Endothelial cell of umbilical vein (primary cell): Measurements from ENCODE around the gene LPIN1. TPM values are rescaled to one million over a fixed set of nuclear protein-coding genes. Genes with fewer than 3 reads are reported as not detected.

ENCODE experiments used
- BruUV-seq: library from RNA; stranded (reverse); fragments of 400-500 nt; replicated peaks from 2 replicates; lab custom pipeline; 2021; lab: Mats Ljungman, UMichigan
- CTCF ChIA-PET: fragments of 300-600, 350-600 bp; sonication (Branson Sonifier 250); formaldehyde crosslinking; loops from one replicate; lab custom pipeline; 2021; ENCODE audit warnings: antibody characterized with exemption, inconsistent platforms; lab: Charles Lee
- POLR2A ChIA-PET: fragments of 300-600, 350-600 bp; sonication (Branson Sonifier 250); formaldehyde crosslinking; loops from one replicate; lab custom pipeline; 2021; ENCODE audit warnings: antibody characterized with exemption, inconsistent platforms; lab: Charles Lee
- DNase-seq: peaks from one replicate; pipeline ENCODE4 v3.0.0-alpha.2; 2011; ENCODE audit warnings: low read depth, low spot score
- FAIRE-seq: peaks from 2 replicates; lab custom pipeline; 2011; peaks lifted over from hg19 to GRCh38; lab: Jason Lieb, UNC
- H2AFZ ChIP-seq: 2 replicates; pipeline ENCODE4 v1.6.0; 2012; ENCODE audit warnings: low read depth, low read length, control low read depth, inconsistent platforms
- H3K27ac ChIP-seq: 2 replicates; pipeline ENCODE4 v1.5.1; 2011; ENCODE audit warnings: low read depth, mild to moderate bottlenecking, control low read depth, low read length, moderate library complexity; ENCODE audit not compliant: insufficient read depth
- H3K27me3 ChIP-seq, 2 experiments: 2 replicates each; pipeline versions ENCODE4 v1.6.0 to v1.6.1; 2011; ENCODE audit warnings: low read length in 2 of 2, mixed read lengths in 1 of 2; ENCODE audit not compliant: control insufficient read depth in 2 of 2, insufficient read depth in 2 of 2
- H3K36me3 ChIP-seq, 2 experiments: 2 replicates in 1 of 2; 3 replicates in 1 of 2; pipeline ENCODE4 v1.5.1; 2011; ENCODE audit warnings: low read length in 2 of 2, mild to moderate bottlenecking in 1 of 2, moderate library complexity in 1 of 2; ENCODE audit not compliant: control insufficient read depth in 2 of 2, insufficient read depth in 2 of 2; ENCODE audit errors: extremely low read depth in 1 of 2
- H3K4me1 ChIP-seq: 3 replicates; pipeline ENCODE4 v1.5.1; 2011; ENCODE audit warnings: mild to moderate bottlenecking, low read length; ENCODE audit not compliant: control insufficient read depth, insufficient read depth; ENCODE audit errors: extremely low read depth
- H3K4me2 ChIP-seq: 2 replicates; pipeline ENCODE4 v1.6.1; 2011; ENCODE audit warnings: low read length, control low read depth, mixed read lengths; ENCODE audit not compliant: insufficient read depth
- H3K4me3 ChIP-seq, 3 experiments: fragments of 200-600 bp in 1 of 3; sonication (generic), shearing (Covaris generic) in 1 of 3; replicated peaks in 1 of 3; 2 replicates each; pipeline ENCODE4 v1.5.1; 2011 to 2016; ENCODE audit warnings: control low read depth in 3 of 3, low read length in 3 of 3, mild to moderate bottlenecking in 2 of 3, inconsistent platforms in 1 of 3, low read depth in 1 of 3, moderate library complexity in 1 of 3; ENCODE audit not compliant: insufficient read depth in 1 of 3
- H3K79me2 ChIP-seq: 2 replicates; pipeline ENCODE4 v1.6.0; 2012; ENCODE audit warnings: low read length, inconsistent platforms; ENCODE audit not compliant: control insufficient read depth, insufficient read depth
- H3K9ac ChIP-seq: replicated peaks from 2 replicates; pipeline ENCODE3; 2011; ENCODE audit warnings: low read length, control low read depth; ENCODE audit not compliant: insufficient read depth; ENCODE audit errors: extremely low read depth
- H3K9me1 ChIP-seq: replicated peaks from 3 replicates; pipeline ENCODE4 v1.6.0; 2011; ENCODE audit warnings: mild to moderate bottlenecking, low read length; ENCODE audit not compliant: control insufficient read depth, insufficient read depth; ENCODE audit errors: extremely low read depth
- H3K9me3 ChIP-seq: replicated peaks from 2 replicates; pipeline ENCODE4 v1.5.1; 2012; ENCODE audit warnings: low read length, inconsistent platforms; ENCODE audit not compliant: control insufficient read depth, insufficient read depth
- H4K20me1 ChIP-seq: replicated peaks from 2 replicates; pipeline ENCODE3; 2011; ENCODE audit warnings: mild to moderate bottlenecking, low read length; ENCODE audit not compliant: control insufficient read depth, insufficient read depth; ENCODE audit errors: extremely low read depth
- CTCF ChIP-seq, 2 donors: IDR thresholded peaks; 1 replicate in 1 of 2; 2 replicates in 1 of 2; pipeline ENCODE4 v1.5.1; 2011; ENCODE audit warnings: low read length in 2 of 2, mild to moderate bottlenecking in 2 of 2, moderate library complexity in 2 of 2, control low read depth in 1 of 2, inconsistent platforms in 1 of 2, low read depth in 1 of 2; ENCODE audit not compliant: insufficient read depth in 1 of 2; ENCODE audit errors: extremely low read depth in 1 of 2
- EZH2 ChIP-seq: IDR thresholded peaks from 2 replicates; pipeline ENCODE4 v1.6.1; 2012; ENCODE audit warnings: borderline replicate concordance, low read depth, mild to moderate bottlenecking, moderate library complexity, low read length, inconsistent platforms; ENCODE audit not compliant: severe bottlenecking
- FOS ChIP-seq: IDR thresholded peaks from 2 replicates; pipeline ENCODE4 v1.6.1; 2011; ENCODE audit warnings: mild to moderate bottlenecking, low read length, moderate library complexity, borderline replicate concordance; ENCODE audit not compliant: insufficient read depth
- GATA2 ChIP-seq: IDR thresholded peaks from 2 replicates; pipeline ENCODE4 v1.7.0; 2011; ENCODE audit warnings: low read depth, mild to moderate bottlenecking, moderate library complexity, mixed read lengths, low read length; ENCODE audit not compliant: insufficient read length, insufficient read depth
- JUN ChIP-seq: IDR thresholded peaks from 2 replicates; pipeline ENCODE4 v1.6.1; 2011; ENCODE audit warnings: borderline replicate concordance, low read depth; ENCODE audit not compliant: insufficient read length, insufficient read depth
- MYC ChIP-seq: IDR thresholded peaks from one replicate; pipeline ENCODE4 v1.6.1; 2011; ENCODE audit warnings: mild to moderate bottlenecking, low read depth, low read length
- POLR2A ChIP-seq: IDR thresholded peaks from 2 replicates; pipeline ENCODE4 v1.6.1; 2012; ENCODE audit warnings: low read depth, mild to moderate bottlenecking, control low read depth, low read length
- POLR2AphosphoS5 ChIP-seq: IDR thresholded peaks from 2 replicates; pipeline ENCODE4 v1.6.1; 2012; ENCODE audit warnings: low read depth, mild to moderate bottlenecking, control low read depth, low read length, moderate library complexity; ENCODE audit not compliant: insufficient read depth
- dilution Hi-C: fragments of 300-500 bp; cut with MboI; formaldehyde crosslinking; loops from one replicate; pipeline ENCODE4 v1.15.0; 2019; ENCODE audit warnings: low sequenced_read_pairs; ENCODE audit not compliant: extremely low pct_ligation_motif_present
- intact Hi-C: fragments of 100-400 bp; cut with micrococcal nuclease; formaldehyde crosslinking; loops from one replicate; pipeline ENCODE4 v1.10.0; 2022
- polyA plus RNA-seq, 4 experiments: library from polyadenylated mRNA; depleted of rRNA in 3 of 4; stranded (reverse) in 3 of 4; unstranded in 1 of 4; fragments of >200 nt; gene quantifications; 2 replicates each; pipeline versions ENCODE4 v1.2.1 to v1.2.3, GENCODE V29; 2011 to 2012; ENCODE audit warnings: missing spikeins in 1 of 4
- total RNA-seq: library from RNA; stranded (reverse); gene quantifications from 2 replicates; pipeline ENCODE4 v1.2.3, GENCODE V29; 2021
- TF ChIP-seq, protein P1 (sequence below): IDR thresholded peaks from 2 replicates; pipeline ENCODE4 v1.6.1; 2011; ENCODE audit not compliant: insufficient read depth, insufficient read length

LPIN1 gene
- total and polyA plus RNA-seq, 2 donors (not counting 3 experiments of a cell fraction or from before 2014, with no cell fraction given): 26.6 to 80.4 TPM

GRCh38 chr2:11775384-11775783 is 29.0 kb downstream of the LPIN1 start:
- Histone ChIP-seq H4K20me1 (no peaks in the 10 kb centered on the region), H3K4me2 (peak overlapping the region; percentile 75), H3K4me1 (peaks cover 27% of the 10 kb centered on the region), H3K9me3 (no peaks in the 10 kb centered on the region), H3K36me3 (peaks cover 4 to 29% of the 10 kb centered on the region in 2 experiments), H3K4me3 (no peak overlapping the region), H2AFZ (no peak overlapping the region), H3K79me2 (peaks cover 8% of the 10 kb centered on the region), H3K27me3 (no peaks in the 10 kb centered on the region), H3K27ac (peak overlapping the region; percentile 3), H3K9ac (no peak overlapping the region), H3K9me1 (no peaks in the 10 kb centered on the region)
- peak; percentile 54 for DNase-seq
- dilution Hi-C loops (no loop called here), intact Hi-C loops (loop anchor here (1.0 to 5.0 kb wide), 3 partner anchors 21 to 308 kb away; partner anchors contain the start of gene E2F6)
- ChIA-PET CTCF (interaction anchor here (1.0 to 2.5 kb wide), 7 partner anchors 9 to 88 kb away, joined by 3 to 10 read pairs (median 4); partner anchors contain the start of gene LPIN1), POLR2A (no interaction called here)
- FAIRE-seq: peak; percentile 91
- BruUV-seq: no TSS peak
- TF ChIP-seq, protein P1, sequence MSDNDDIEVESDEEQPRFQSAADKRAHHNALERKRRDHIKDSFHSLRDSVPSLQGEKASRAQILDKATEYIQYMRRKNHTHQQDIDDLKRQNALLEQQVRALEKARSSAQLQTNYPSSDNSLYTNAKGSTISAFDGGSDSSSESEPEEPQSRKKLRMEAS: peak; percentile 30
- TF ChIP-seq FOS: no peak

GRCh38 chr2:11777066-11777782 is 30.8 kb downstream of the LPIN1 start:
- BruUV-seq: no TSS peak

More at GRCh38 chr2:11777066-11777782, 30.8 kb downstream of the LPIN1 start:
- Histone ChIP-seq H3K9me3 (no peaks in the 10 kb centered on the region), H3K9ac (no peak overlapping the region), H3K9me1 (no peaks in the 10 kb centered on the region), H2AFZ (no peak overlapping the region), H3K4me2 (no peak overlapping the region), H3K4me3 (no peak overlapping the region), H3K36me3 (peaks cover 9 to 28% of the 10 kb centered on the region in 2 experiments), H4K20me1 (no peaks in the 10 kb centered on the region), H3K4me1 (peaks cover 27% of the 10 kb centered on the region), H3K27me3 (no peaks in the 10 kb centered on the region), H3K79me2 (peaks cover 7% of the 10 kb centered on the region), H3K27ac (no peak overlapping the region)
- no peak for FAIRE-seq
- DNase-seq: no peak
- intact Hi-C loops: loop anchor here (5.0 kb wide), 2 partner anchors 195 to 310 kb away; partner anchors contain the start of gene E2F6
- no peak for TF ChIP-seq FOS
- no peak for TF ChIP-seq CTCF (IDR thresholded peaks at IDR 0.05; ENCODE audit: extremely low read depth in 1 of 2, insufficient read depth in 1 of 2, low read depth in 1 of 2, low read length in 2 of 2)
- TF ChIP-seq MYC: no peak
- TF ChIP-seq GATA2: no peak
- TF ChIP-seq POLR2A: no peak
- no peak for TF ChIP-seq POLR2AphosphoS5
- TF ChIP-seq JUN: no peak
- TF ChIP-seq EZH2: no peak
- TF ChIP-seq, protein P1: no peak
- dilution Hi-C loops: no loop called here
- POLR2A ChIA-PET: no interaction called here
- CTCF ChIA-PET: interaction anchor here (1.1 to 9.6 kb wide), 8 partner anchors 13 to 88 kb away, joined by 3 to 188 read pairs (median 40); partner anchors contain the start of gene LPIN1
